ENCODE measurements around the gene TTC3.
"Not testable (repeated sequence)": the region's sequence is repeated elsewhere in the genome, so short reads cannot be mapped to it uniquely, and the experiment has no call there.

Gene TTC3

DNA sequence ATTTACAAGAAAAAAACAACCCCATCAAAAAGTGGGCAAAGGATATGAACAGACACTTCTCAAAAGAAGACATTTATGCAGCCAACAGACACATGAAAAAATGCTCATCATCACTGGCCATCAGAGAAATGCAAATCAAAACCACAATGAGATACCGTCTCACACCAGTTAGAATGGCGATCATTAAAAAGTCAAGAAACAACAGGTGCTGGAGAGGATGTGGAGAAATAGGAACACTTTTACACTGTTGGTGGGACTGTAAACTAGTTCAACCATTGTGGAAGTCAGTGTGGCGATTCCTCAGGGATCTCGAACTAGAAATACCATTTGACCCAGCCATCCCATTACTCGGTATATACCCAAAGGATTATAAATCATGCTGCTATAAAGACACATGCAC is 70.3 kb downstream of the TTC3 start:
- H3K36me3 ChIP-seq (ENCODE audit: control insufficient read depth, insufficient read depth, low read length); H3K9me3 ChIP-seq (ENCODE audit: control insufficient read depth, low read length); H3K27ac ChIP-seq (ENCODE audit: insufficient read depth, low read depth, low read length, poor library complexity, severe bottlenecking); H3K27me3 ChIP-seq (ENCODE audit: control insufficient read depth, insufficient read depth, low read length, poor library complexity, severe bottlenecking); H3K4me3 ChIP-seq (ENCODE audit: insufficient read depth, low read depth, low read length): not testable (repeated sequence)
- H3K4me1 ChIP-seq (ENCODE audit: control insufficient read depth, insufficient read depth, low read length), result peaks cover 37% of the 10 kb centered on the region
- 94 to 96% methylated on average over 3 of the region's 5 CpGs for WGBS, 2 experiments

GRCh38 chr21:37145635-37146111 is 72.6 kb downstream of the TTC3 start:
- H3K36me3 ChIP-seq (ENCODE audit: control insufficient read depth, insufficient read depth, low read length), result peaks cover 5% of the 10 kb centered on the region

DNA sequence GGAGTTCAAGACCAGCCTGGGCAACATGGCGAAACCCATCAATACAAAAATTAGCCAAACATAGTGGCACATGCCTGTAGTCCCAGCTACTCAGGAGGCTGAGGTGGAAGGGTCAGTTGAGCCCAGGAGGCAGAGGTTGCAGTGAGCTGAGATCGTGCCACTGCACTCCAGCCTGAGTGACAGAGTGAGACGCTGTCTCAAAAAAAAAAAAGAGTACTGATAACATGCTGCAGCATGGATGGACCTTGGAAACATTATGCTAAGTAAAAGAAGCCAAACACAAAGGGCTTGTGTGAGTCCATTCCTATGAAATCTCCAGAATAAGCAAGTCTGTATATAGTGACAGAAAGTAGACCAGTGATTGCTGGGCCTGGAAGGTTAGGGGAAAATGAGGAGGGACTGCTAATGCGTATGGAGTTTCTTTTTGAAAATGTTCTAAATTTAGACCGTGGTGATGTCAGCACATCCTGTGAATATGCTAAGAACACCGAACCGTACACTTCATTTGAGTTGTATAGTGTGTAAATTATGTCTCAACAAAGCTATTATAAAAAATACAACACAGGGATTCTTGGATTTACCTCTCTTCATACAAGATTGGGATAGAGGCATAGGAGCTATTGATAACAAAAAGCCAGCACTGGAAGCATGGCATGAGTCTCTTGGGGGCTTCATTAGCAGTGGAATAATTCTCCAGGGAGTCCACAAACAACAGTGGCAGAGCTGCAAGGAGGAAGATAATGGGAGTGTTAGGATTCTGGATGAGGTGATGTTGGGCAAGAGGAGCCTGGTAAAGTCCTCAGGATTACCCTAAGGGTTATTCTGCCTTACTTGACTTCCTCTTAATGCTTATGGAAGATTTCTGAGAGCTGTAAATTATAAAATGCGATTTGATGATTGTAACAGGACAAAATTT is 73.5 kb downstream of the TTC3 start:
- no peaks in the 10 kb centered on the region for H3K9me3 ChIP-seq (ENCODE audit: control insufficient read depth, low read length)
- 94 to 98% methylated on average over 6 to 8 of the region's 8 CpGs for WGBS, 2 experiments
- H3K27ac ChIP-seq (ENCODE audit: insufficient read depth, low read depth, low read length, poor library complexity, severe bottlenecking), result no peak overlapping the region
- H3K4me1 ChIP-seq (ENCODE audit: control insufficient read depth, insufficient read depth, low read length), result peaks cover 19% of the 10 kb centered on the region
- no peak overlapping the region for H3K4me3 ChIP-seq (ENCODE audit: insufficient read depth, low read depth, low read length)
- peaks cover 5% of the 10 kb centered on the region for H3K36me3 ChIP-seq (ENCODE audit: control insufficient read depth, insufficient read depth, low read length)
- H3K27me3 ChIP-seq (ENCODE audit: control insufficient read depth, insufficient read depth, low read length, poor library complexity, severe bottlenecking), result no peaks in the 10 kb centered on the region

More at GRCh38 chr21:37145635-37146111, 72.6 kb downstream of the TTC3 start:
- WGBS, 2 experiments, result 44 to 70% methylated on average over 1 to 4 of the region's 4 CpGs
- no peaks in the 10 kb centered on the region for H3K9me3 ChIP-seq (ENCODE audit: control insufficient read depth, low read length)
- H3K4me1 ChIP-seq (ENCODE audit: control insufficient read depth, insufficient read depth, low read length), result peaks cover 24% of the 10 kb centered on the region
- H3K27ac ChIP-seq (ENCODE audit: insufficient read depth, low read depth, low read length, poor library complexity, severe bottlenecking), result no peak overlapping the region
- H3K4me3 ChIP-seq (ENCODE audit: insufficient read depth, low read depth, low read length), result no peak overlapping the region
- H3K27me3 ChIP-seq (ENCODE audit: control insufficient read depth, insufficient read depth, low read length, poor library complexity, severe bottlenecking), result no peaks in the 10 kb centered on the region

DNA sequence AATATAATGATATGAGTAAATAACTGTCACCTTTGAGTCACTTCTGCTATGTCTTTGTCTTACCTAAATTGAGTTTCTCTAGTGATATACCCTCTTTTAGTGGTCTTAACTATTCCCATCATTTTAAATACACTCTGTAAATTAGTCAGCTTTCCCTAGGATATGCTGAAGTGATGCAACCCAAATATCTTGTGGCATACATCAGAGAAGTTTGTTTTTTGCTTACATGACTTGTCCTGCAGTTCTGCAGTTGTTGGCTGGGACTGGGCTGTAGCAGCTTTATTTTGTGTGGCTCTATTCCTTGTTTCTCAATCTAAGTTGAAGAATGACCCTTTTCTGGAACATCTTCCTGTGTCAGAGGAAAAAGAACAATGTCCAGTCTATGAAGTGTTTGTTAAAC is 76.4 kb downstream of the TTC3 start:
- peaks cover 19% of the 10 kb centered on the region for H3K4me1 ChIP-seq (ENCODE audit: control insufficient read depth, insufficient read depth, low read length)
- no peak overlapping the region for H3K4me3 ChIP-seq (ENCODE audit: insufficient read depth, low read depth, low read length)
- H3K27ac ChIP-seq (ENCODE audit: insufficient read depth, low read depth, low read length, poor library complexity, severe bottlenecking), result no peak overlapping the region
- H3K27me3 ChIP-seq (ENCODE audit: control insufficient read depth, insufficient read depth, low read length, poor library complexity, severe bottlenecking), result no peaks in the 10 kb centered on the region
- peaks cover 8% of the 10 kb centered on the region for H3K36me3 ChIP-seq (ENCODE audit: control insufficient read depth, insufficient read depth, low read length)
- H3K9me3 ChIP-seq (ENCODE audit: control insufficient read depth, low read length), result no peaks in the 10 kb centered on the region

GRCh38 chr21:37153196-37153934 is 80.3 kb downstream of the TTC3 start:
- WGBS, 2 experiments, result 75 to 97% methylated on average over 1 to 2 of the region's 4 CpGs
- H3K9me3 ChIP-seq (ENCODE audit: control insufficient read depth, low read length), result no peaks in the 10 kb centered on the region
- no peaks in the 10 kb centered on the region for H3K4me1 ChIP-seq (ENCODE audit: control insufficient read depth, insufficient read depth, low read length)
- peaks cover 5% of the 10 kb centered on the region for H3K36me3 ChIP-seq (ENCODE audit: control insufficient read depth, insufficient read depth, low read length)
- no peak overlapping the region for H3K27ac ChIP-seq (ENCODE audit: insufficient read depth, low read depth, low read length, poor library complexity, severe bottlenecking)
- no peaks in the 10 kb centered on the region for H3K27me3 ChIP-seq (ENCODE audit: control insufficient read depth, insufficient read depth, low read length, poor library complexity, severe bottlenecking)
- H3K4me3 ChIP-seq (ENCODE audit: insufficient read depth, low read depth, low read length), result no peak overlapping the region

- H3K4me3 ChIP-seq (ENCODE audit: insufficient read depth, low read depth, low read length), result no peak overlapping the region
- WGBS, 2 experiments, result 86 to 88% methylated on average over 9 of the region's 9 CpGs
- no peak overlapping the region for H3K27ac ChIP-seq (ENCODE audit: insufficient read depth, low read depth, low read length, poor library complexity, severe bottlenecking)
- no peaks in the 10 kb centered on the region for H3K9me3 ChIP-seq (ENCODE audit: control insufficient read depth, low read length)
- H3K27me3 ChIP-seq (ENCODE audit: control insufficient read depth, insufficient read depth, low read length, poor library complexity, severe bottlenecking), result no peaks in the 10 kb centered on the region
- peaks cover 5% of the 10 kb centered on the region for H3K36me3 ChIP-seq (ENCODE audit: control insufficient read depth, insufficient read depth, low read length)
- H3K4me1 ChIP-seq (ENCODE audit: control insufficient read depth, insufficient read depth, low read length), result no peaks in the 10 kb centered on the region
These were observed 80.9 kb downstream of the TTC3 start for GRCh38 chr21:37153935-37154350.

DNA sequence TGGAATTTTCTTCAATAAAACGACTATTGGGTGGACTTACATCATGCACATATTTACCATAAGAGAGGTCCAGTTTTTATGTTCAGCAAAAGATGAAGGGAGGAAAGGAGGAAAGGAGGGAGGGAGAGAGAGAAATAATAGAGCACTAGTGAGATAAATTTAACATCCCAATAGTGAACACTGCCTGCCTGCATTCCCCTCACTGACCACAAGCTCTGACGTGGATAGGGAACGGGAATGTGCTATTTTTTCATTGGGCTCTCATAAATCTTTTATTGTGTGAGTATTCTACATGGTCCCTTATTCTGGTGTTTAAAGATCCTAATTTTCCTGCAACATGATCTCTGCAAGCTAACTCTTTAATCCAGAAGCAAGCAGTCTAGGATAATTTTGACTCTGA is 82.1 kb downstream of the TTC3 start:
- H3K27ac ChIP-seq (ENCODE audit: insufficient read depth, low read depth, low read length, poor library complexity, severe bottlenecking), result no peak overlapping the region
- H3K27me3 ChIP-seq (ENCODE audit: control insufficient read depth, insufficient read depth, low read length, poor library complexity, severe bottlenecking), result no peaks in the 10 kb centered on the region
- no peaks in the 10 kb centered on the region for H3K9me3 ChIP-seq (ENCODE audit: control insufficient read depth, low read length)
- no peak overlapping the region for H3K4me3 ChIP-seq (ENCODE audit: insufficient read depth, low read depth, low read length)
- WGBS, 2 experiments, result 44 to 74% methylated on average over 2 of the region's 3 CpGs
- H3K36me3 ChIP-seq (ENCODE audit: control insufficient read depth, insufficient read depth, low read length), result peaks cover 11% of the 10 kb centered on the region
- H3K4me1 ChIP-seq (ENCODE audit: control insufficient read depth, insufficient read depth, low read length), result no peaks in the 10 kb centered on the region

- Histone ChIP-seq H3K27me3 (ENCODE audit: control insufficient read depth, insufficient read depth, low read length, poor library complexity, severe bottlenecking) (no peaks in the 10 kb centered on the region), H3K4me1 (ENCODE audit: control insufficient read depth, insufficient read depth, low read length) (no peaks in the 10 kb centered on the region), H3K36me3 (ENCODE audit: control insufficient read depth, insufficient read depth, low read length) (peaks cover 17% of the 10 kb centered on the region), H3K9me3 (ENCODE audit: control insufficient read depth, low read length) (no peaks in the 10 kb centered on the region), H3K4me3 (ENCODE audit: insufficient read depth, low read depth, low read length) (no peak overlapping the region), H3K27ac (ENCODE audit: insufficient read depth, low read depth, low read length, poor library complexity, severe bottlenecking) (no peak overlapping the region)
- 92 to 93% methylated on average over 3 of the region's 3 CpGs for WGBS, 2 experiments
These were observed 84.9 kb downstream of the TTC3 start for GRCh38 chr21:37157938-37158337.

DNA sequence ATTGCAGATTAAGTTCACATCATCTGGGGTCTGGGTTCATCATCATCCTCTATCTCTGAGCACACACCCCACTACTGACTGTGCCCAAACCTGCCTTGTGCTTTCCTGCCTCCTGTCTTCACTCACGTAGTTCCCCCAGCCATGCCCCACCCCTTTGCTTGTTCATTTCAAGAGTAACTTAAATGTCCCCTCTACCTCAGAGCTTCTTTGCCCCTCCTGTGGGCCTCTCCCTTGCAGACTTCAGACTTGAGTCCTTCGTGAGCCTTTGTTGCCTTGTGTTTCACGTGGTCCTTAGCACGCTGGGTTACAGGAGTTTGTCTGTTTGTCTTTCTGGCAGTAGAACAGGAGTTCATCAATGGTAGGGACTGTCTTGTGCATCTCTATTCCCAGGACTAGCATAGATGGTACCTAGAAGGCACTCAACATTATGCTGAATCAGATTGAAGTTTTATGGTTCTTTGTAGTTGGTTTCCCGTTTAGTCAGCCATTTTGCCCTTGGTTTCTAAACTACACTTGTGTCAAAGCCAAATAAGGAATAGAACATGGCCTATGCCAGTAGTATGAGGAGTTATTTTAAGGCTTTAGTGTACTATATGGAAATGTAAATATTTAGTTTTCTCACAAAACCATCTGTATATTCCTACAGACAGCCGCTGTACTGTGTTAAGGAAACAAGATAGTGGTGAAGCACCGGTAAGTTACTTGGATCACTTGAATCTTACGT is 86.2 kb downstream of the TTC3 start:
- H3K27me3 ChIP-seq (ENCODE audit: control insufficient read depth, insufficient read depth, low read length, poor library complexity, severe bottlenecking), result no peaks in the 10 kb centered on the region
- H3K27ac ChIP-seq (ENCODE audit: insufficient read depth, low read depth, low read length, poor library complexity, severe bottlenecking), result no peak overlapping the region
- H3K36me3 ChIP-seq (ENCODE audit: control insufficient read depth, insufficient read depth, low read length), result peaks cover 13% of the 10 kb centered on the region
- H3K9me3 ChIP-seq (ENCODE audit: control insufficient read depth, low read length), result no peaks in the 10 kb centered on the region
- H3K4me1 ChIP-seq (ENCODE audit: control insufficient read depth, insufficient read depth, low read length), result no peaks in the 10 kb centered on the region
- H3K4me3 ChIP-seq (ENCODE audit: insufficient read depth, low read depth, low read length), result no peak overlapping the region
- 93 to 96% methylated on average over 7 to 8 of the region's 8 CpGs for WGBS, 2 experiments

DNA sequence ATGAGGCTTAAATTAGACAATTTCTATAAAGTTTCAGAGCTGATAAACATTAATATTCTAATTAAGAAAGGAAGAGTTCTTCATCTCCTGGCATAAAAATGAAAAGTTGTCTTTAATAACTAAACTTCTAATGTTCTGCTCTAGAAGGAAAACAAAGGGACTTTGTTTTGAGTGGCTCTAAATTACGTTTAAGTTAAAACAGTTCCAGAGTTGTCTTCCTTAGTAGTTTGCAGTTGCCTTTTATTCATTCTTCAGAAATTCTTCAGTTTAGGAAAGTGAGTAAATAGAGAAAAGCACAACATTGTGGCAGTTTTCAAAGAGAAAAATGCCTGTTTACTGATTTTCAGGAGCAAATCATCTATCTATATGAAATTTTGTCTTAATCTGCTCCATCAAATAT is 86.9 kb downstream of the TTC3 start:
- WGBS, 2 experiments, result 89 to 100% methylated on average over 1 of the region's 1 CpG
- peaks cover 12% of the 10 kb centered on the region for H3K36me3 ChIP-seq (ENCODE audit: control insufficient read depth, insufficient read depth, low read length)

More for the DNA sequence above, 86.9 kb downstream of the TTC3 start:
- Histone ChIP-seq H3K4me1 (ENCODE audit: control insufficient read depth, insufficient read depth, low read length) (no peaks in the 10 kb centered on the region), H3K27me3 (ENCODE audit: control insufficient read depth, insufficient read depth, low read length, poor library complexity, severe bottlenecking) (no peaks in the 10 kb centered on the region), H3K27ac (ENCODE audit: insufficient read depth, low read depth, low read length, poor library complexity, severe bottlenecking) (no peak overlapping the region), H3K9me3 (ENCODE audit: control insufficient read depth, low read length) (no peaks in the 10 kb centered on the region), H3K4me3 (ENCODE audit: insufficient read depth, low read depth, low read length) (no peak overlapping the region)

Data from ectodermal cell (in vitro differentiated cells).